HepG2 (cell line): Measurements from ENCODE around the gene CCDC50. TPM values are rescaled to one million over a fixed set of nuclear protein-coding genes. Genes with fewer than 3 reads are reported as not detected.
A peak's percentile ranks its signal among the peaks of the same experiment; 100 is the strongest.

Experiments
- ARNTL ChIP-seq: sonication (generic); formaldehyde crosslinking; IDR thresholded peaks from 2 replicates; pipeline ENCODE4 v1.4.0; 2020; ENCODE audit warnings: mild to moderate bottlenecking, missing genetic modification reagents
- ATF1 ChIP-seq: IDR thresholded peaks from 2 replicates; pipeline ENCODE4 v1.6.1; 2016; ENCODE audit warnings: mild to moderate bottlenecking, control low read depth
- BCL6 ChIP-seq: IDR thresholded peaks from 2 replicates; pipeline ENCODE4 v1.6.1; 2016; ENCODE audit warnings: missing genetic modification reagents, missing compliant biosample characterization
- CC2D1A ChIP-seq: sonication (generic); formaldehyde crosslinking; IDR thresholded peaks from 2 replicates; pipeline ENCODE4 v1.8.1; 2023; ENCODE audit warnings: mild to moderate bottlenecking, missing genetic modification reagents
- CENPT ChIP-seq: sonication (generic); formaldehyde crosslinking; IDR thresholded peaks from 2 replicates; pipeline ENCODE4 v1.8.0; 2022; ENCODE audit warnings: low read depth, mild to moderate bottlenecking, moderate library complexity, missing genetic modification reagents
- EED ChIP-seq: sonication (generic); formaldehyde crosslinking; IDR thresholded peaks from 2 replicates; pipeline ENCODE4 v1.5.0; 2020; ENCODE audit warnings: mild to moderate bottlenecking, missing genetic modification reagents
- KAT2B ChIP-seq: fragments of 150-350 bp; IDR thresholded peaks from 2 replicates; pipeline ENCODE4 v1.6.1; 2014; ENCODE audit warnings: low read depth, low read length, borderline replicate concordance
- NR2F2 ChIP-seq: IDR thresholded peaks from 2 replicates; pipeline ENCODE4 v1.6.1; 2012; ENCODE audit warnings: low read depth, inconsistent platforms, borderline replicate concordance
- PRMT3 ChIP-seq: sonication (generic); formaldehyde crosslinking; IDR thresholded peaks from 2 replicates; pipeline ENCODE4 v1.8.1; 2022; ENCODE audit warnings: low read depth, mild to moderate bottlenecking, moderate library complexity, missing genetic modification reagents, borderline replicate concordance
- RBM39 ChIP-seq: fragments of 200-400 bp; formaldehyde crosslinking; IDR thresholded peaks from one replicate; pipeline ENCODE4 v1.6.1; 2018; ENCODE audit warnings: antibody characterized with exemption, mild to moderate bottlenecking, low read depth, low read length; ENCODE audit not compliant: poor library complexity, severe bottlenecking
- SMAD3 ChIP-seq: sonication (generic); formaldehyde crosslinking; IDR thresholded peaks from 2 replicates; pipeline ENCODE4 v1.4.0; 2020; ENCODE audit warnings: missing genetic modification reagents
- SOX6 ChIP-seq, 2 experiments: fragments of 450-650 bp in 1 of 2; sonication (generic) in 1 of 2; formaldehyde crosslinking in 1 of 2; IDR thresholded peaks; 2 replicates each; pipeline versions ENCODE4 v1.4.0 to v1.6.1; 2017 to 2020; ENCODE audit warnings: antibody characterized with exemption in 1 of 2, mild to moderate bottlenecking in 1 of 2, missing genetic modification reagents in 1 of 2
- TOE1 ChIP-seq: sonication (generic); formaldehyde crosslinking; IDR thresholded peaks from 2 replicates; pipeline ENCODE4 v1.4.0; 2020; ENCODE audit warnings: mild to moderate bottlenecking, missing genetic modification reagents
- ZNF34 ChIP-seq: sonication (generic); formaldehyde crosslinking; IDR thresholded peaks from 2 replicates; pipeline ENCODE4 v1.4.0; 2020; ENCODE audit warnings: mild to moderate bottlenecking, missing genetic modification reagents, borderline replicate concordance
- ZNF451 ChIP-seq: sonication (generic); formaldehyde crosslinking; IDR thresholded peaks from 2 replicates; pipeline ENCODE4 v1.5.0; 2020; ENCODE audit warnings: mild to moderate bottlenecking, missing genetic modification reagents
- ZNF549 ChIP-seq: sonication (generic); formaldehyde crosslinking; IDR thresholded peaks from 2 replicates; pipeline ENCODE4 v1.5.0; 2020; ENCODE audit warnings: missing genetic modification reagents
- ZNF614 ChIP-seq: IDR thresholded peaks from 2 replicates; pipeline ENCODE4 v1.6.1; 2018; ENCODE audit warnings: missing biosample characterization, missing genetic modification reagents, inconsistent platforms, borderline replicate concordance
- polyA plus RNA-seq, 8 experiments: library from polyadenylated mRNA; depleted of rRNA in 3 of 8; stranded (reverse) in 7 of 8; unstranded in 1 of 8; fragments of >200 nt; fragmentation: Illumina TruSeq in 4 of 8; extraction: Trizol in 4 of 8; gene quantifications; 2 replicates each; pipeline versions ENCODE4 v1.2.1 to v1.2.3, GENCODE V29; 2011 to 2016; ENCODE audit warnings: low read depth in 4 of 8, missing spikeins in 1 of 8, mixed read lengths in 1 of 8; ENCODE audit not compliant: insufficient read depth in 1 of 8
- total RNA-seq, 5 experiments: library from RNA; depleted of rRNA; stranded (reverse); fragments of >200 nt; fragmentation: Illumina TruSeq; extraction: Trizol; gene quantifications; 2 replicates each; pipeline ENCODE4 v1.2.3, GENCODE V29; 2016; ENCODE audit warnings: low read depth in 1 of 5
- TF ChIP-seq, protein P1 (sequence below): sonication (generic); formaldehyde crosslinking; IDR thresholded peaks from 2 replicates; pipeline ENCODE4 v1.8.0; 2022; ENCODE audit warnings: mild to moderate bottlenecking, missing genetic modification reagents; ENCODE audit not compliant: insufficient replicate concordance
- TF ChIP-seq, protein P2 (sequence below): sonication (generic); formaldehyde crosslinking; IDR thresholded peaks from 2 replicates; pipeline ENCODE4 v1.8.1; 2023; ENCODE audit warnings: mild to moderate bottlenecking, missing genetic modification reagents
- TF ChIP-seq, protein P3 (sequence below): sonication (generic); formaldehyde crosslinking; IDR thresholded peaks from 2 replicates; pipeline ENCODE4 v1.8.0; 2022; ENCODE audit warnings: mild to moderate bottlenecking, missing genetic modification reagents
- TF ChIP-seq, protein P4 (sequence below): sonication (generic); formaldehyde crosslinking; IDR thresholded peaks from 2 replicates; pipeline ENCODE4 v1.4.0; 2020; ENCODE audit warnings: missing genetic modification reagents, borderline replicate concordance
- TF ChIP-seq, protein P5 (sequence below): sonication (generic); IDR thresholded peaks from 2 replicates; pipeline ENCODE4 v1.6.1; 2016; ENCODE audit warnings: low read depth, borderline replicate concordance

The CCDC50 gene
- total and polyA plus RNA-seq, 2 of the 13 experiments (the other 11 are each of a cell fraction or from before 2014, with no cell fraction given), result 47.6 to 66.4 TPM

DNA sequence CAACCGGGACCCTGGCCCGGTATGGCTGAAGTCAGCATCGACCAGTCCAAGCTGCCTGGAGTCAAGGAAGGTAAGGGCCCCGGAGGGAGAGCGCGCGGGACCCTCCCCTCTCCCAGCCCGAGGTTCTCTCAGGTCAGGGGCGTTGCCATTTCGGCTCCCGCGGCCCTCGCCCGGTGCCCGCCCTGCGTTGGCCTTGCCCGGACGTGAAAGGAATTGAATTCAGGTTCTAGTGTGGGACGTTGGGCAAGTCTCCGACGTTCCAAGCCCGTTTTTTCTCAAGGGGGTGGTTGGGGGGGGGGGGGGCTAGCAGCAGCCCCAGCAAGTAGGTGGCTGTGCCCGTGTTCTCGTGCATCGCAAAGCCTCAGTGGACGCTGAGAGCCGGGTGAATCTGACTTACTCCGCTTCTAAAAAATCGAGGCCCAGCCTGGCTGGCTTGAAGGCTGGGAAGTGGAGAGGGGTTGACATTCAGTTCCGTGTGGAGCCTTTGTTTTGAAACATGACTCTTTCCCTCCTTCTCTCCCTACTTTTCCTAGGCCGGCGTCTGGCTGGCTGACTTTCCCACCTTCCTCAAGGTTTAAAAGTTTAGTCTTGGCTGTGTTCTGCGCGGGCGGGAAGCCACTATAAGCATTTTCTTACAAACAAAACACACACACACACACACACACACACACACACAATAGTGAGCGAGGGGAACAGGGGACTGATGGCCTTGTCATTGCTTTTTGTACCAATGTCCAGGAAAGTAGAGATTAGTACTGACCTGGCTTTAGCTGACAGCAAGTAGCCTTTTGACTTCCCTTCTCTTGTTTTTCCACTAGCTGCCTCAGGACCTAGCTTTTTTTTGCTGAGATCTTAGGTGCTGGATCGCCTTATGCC lies 698 bp downstream of the CCDC50 start, which contains the start of gene UTS2B (continued):
- TF ChIP-seq, protein P1, sequence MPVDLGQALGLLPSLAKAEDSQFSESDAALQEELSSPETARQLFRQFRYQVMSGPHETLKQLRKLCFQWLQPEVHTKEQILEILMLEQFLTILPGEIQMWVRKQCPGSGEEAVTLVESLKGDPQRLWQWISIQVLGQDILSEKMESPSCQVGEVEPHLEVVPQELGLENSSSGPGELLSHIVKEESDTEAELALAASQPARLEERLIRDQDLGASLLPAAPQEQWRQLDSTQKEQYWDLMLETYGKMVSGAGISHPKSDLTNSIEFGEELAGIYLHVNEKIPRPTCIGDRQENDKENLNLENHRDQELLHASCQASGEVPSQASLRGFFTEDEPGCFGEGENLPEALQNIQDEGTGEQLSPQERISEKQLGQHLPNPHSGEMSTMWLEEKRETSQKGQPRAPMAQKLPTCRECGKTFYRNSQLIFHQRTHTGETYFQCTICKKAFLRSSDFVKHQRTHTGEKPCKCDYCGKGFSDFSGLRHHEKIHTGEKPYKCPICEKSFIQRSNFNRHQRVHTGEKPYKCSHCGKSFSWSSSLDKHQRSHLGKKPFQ (CRISPR knock-in tag), result peak; percentile 47
- no peak for TF ChIP-seq ZNF451 (CRISPR knock-in tag)
- TF ChIP-seq, protein P2, sequence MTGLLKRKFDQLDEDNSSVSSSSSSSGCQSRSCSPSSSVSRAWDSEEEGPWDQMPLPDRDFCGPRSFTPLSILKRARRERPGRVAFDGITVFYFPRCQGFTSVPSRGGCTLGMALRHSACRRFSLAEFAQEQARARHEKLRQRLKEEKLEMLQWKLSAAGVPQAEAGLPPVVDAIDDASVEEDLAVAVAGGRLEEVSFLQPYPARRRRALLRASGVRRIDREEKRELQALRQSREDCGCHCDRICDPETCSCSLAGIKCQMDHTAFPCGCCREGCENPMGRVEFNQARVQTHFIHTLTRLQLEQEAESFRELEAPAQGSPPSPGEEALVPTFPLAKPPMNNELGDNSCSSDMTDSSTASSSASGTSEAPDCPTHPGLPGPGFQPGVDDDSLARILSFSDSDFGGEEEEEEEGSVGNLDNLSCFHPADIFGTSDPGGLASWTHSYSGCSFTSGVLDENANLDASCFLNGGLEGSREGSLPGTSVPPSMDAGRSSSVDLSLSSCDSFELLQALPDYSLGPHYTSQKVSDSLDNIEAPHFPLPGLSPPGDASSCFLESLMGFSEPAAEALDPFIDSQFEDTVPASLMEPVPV (CRISPR knock-in tag), result no peak
- TF ChIP-seq TOE1 (CRISPR knock-in tag), result no peak
- no peak for TF ChIP-seq ATF1 (CRISPR knock-in tag)
- TF ChIP-seq ARNTL, result no peak
- peak; percentile 71 for TF ChIP-seq RBM39
- no peak for TF ChIP-seq PRMT3 (CRISPR knock-in tag)
- TF ChIP-seq KAT2B, result no peak
- TF ChIP-seq, protein P3, sequence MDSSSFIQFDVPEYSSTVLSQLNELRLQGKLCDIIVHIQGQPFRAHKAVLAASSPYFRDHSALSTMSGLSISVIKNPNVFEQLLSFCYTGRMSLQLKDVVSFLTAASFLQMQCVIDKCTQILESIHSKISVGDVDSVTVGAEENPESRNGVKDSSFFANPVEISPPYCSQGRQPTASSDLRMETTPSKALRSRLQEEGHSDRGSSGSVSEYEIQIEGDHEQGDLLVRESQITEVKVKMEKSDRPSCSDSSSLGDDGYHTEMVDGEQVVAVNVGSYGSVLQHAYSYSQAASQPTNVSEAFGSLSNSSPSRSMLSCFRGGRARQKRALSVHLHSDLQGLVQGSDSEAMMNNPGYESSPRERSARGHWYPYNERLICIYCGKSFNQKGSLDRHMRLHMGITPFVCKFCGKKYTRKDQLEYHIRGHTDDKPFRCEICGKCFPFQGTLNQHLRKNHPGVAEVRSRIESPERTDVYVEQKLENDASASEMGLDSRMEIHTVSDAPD, result no peak
- no peak for TF ChIP-seq BCL6 (CRISPR knock-in tag)
- no peak for TF ChIP-seq ZNF34
- no peak for TF ChIP-seq ZNF549 (CRISPR knock-in tag)
- no peak for TF ChIP-seq SMAD3 (CRISPR knock-in tag)
- TF ChIP-seq, protein P4, sequence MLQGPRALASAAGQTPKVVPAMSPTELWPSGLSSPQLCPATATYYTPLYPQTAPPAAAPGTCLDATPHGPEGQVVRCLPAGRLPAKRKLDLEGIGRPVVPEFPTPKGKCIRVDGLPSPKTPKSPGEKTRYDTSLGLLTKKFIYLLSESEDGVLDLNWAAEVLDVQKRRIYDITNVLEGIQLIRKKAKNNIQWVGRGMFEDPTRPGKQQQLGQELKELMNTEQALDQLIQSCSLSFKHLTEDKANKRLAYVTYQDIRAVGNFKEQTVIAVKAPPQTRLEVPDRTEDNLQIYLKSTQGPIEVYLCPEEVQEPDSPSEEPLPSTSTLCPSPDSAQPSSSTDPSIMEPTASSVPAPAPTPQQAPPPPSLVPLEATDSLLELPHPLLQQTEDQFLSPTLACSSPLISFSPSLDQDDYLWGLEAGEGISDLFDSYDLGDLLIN (CRISPR knock-in tag), result no peak
- TF ChIP-seq NR2F2, result no peak
- no peak for TF ChIP-seq CC2D1A (CRISPR knock-in tag)
- TF ChIP-seq CENPT (CRISPR knock-in tag), result no peak
- TF ChIP-seq ZNF614, result no peak
- no peak for TF ChIP-seq SOX6 (IDR thresholded peaks at IDR 0.05)
- 0 out of 2 replicates have a peak, but pooled peaks have one; percentile 4 for TF ChIP-seq SOX6 (CRISPR knock-in tag; IDR thresholded peaks at IDR 0.05)
- 0 out of 2 replicates have a peak, but pooled peaks have one; percentile 2 for TF ChIP-seq EED (CRISPR knock-in tag)
- TF ChIP-seq, protein P5, sequence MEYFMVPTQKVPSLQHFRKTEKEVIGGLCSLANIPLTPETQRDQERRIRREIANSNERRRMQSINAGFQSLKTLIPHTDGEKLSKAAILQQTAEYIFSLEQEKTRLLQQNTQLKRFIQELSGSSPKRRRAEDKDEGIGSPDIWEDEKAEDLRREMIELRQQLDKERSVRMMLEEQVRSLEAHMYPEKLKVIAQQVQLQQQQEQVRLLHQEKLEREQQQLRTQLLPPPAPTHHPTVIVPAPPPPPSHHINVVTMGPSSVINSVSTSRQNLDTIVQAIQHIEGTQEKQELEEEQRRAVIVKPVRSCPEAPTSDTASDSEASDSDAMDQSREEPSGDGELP, result no peak
